CD14-positive monocyte (primary cell): ENCODE measurements around the gene HMX1. TPM values are rescaled to one million over a fixed set of nuclear protein-coding genes. Genes with fewer than 3 reads are reported as not detected.

Experiments used
- DNase-seq, 3 donors: peaks; one replicate each; pipeline ENCODE4 v3.0.0-alpha.2; 2011 to 2022
- H2AFZ ChIP-seq: 2 replicates; pipeline ENCODE4 v1.6.0; 2012; ENCODE audit warnings: mild to moderate bottlenecking, low read depth, low read length, inconsistent platforms; ENCODE audit not compliant: insufficient read depth, poor library complexity, severe bottlenecking
- H3K27ac ChIP-seq, 2 donors: 1 replicate in 1 of 2; 2 replicates in 1 of 2; pipeline ENCODE4 v1.5.1; 2012 to 2013; ENCODE audit warnings: low read length in 2 of 2, control low read depth in 1 of 2, inconsistent platforms in 1 of 2, low read depth in 1 of 2, mild to moderate bottlenecking in 1 of 2
- H3K27me3 ChIP-seq, 2 donors: one replicate each; pipeline versions ENCODE4 v1.6.0 to v1.6.1; 2011 to 2013; ENCODE audit warnings: low read length in 2 of 2; ENCODE audit not compliant: control insufficient read depth in 2 of 2, insufficient read depth in 2 of 2
- H3K36me3 ChIP-seq, 2 donors: replicated peaks in 1 of 2; 1 replicate in 1 of 2; 2 replicates in 1 of 2; pipeline versions ENCODE4 v1.5.1 to v1.6.1; 2012 to 2013; ENCODE audit warnings: low read length in 2 of 2, control low read depth in 1 of 2, inconsistent platforms in 1 of 2, mild to moderate bottlenecking in 1 of 2; ENCODE audit not compliant: insufficient read depth in 2 of 2, control insufficient read depth in 1 of 2
- H3K4me1 ChIP-seq, 2 donors: 1 replicate in 1 of 2; 2 replicates in 1 of 2; pipeline versions ENCODE4 v1.5.1 to v1.6.1; 2012 to 2013; ENCODE audit warnings: low read length in 2 of 2, control low read depth in 1 of 2, inconsistent platforms in 1 of 2, mild to moderate bottlenecking in 1 of 2, moderate library complexity in 1 of 2; ENCODE audit not compliant: insufficient read depth in 2 of 2, control insufficient read depth in 1 of 2
- H3K4me2 ChIP-seq: replicated peaks from 2 replicates; pipeline ENCODE3; 2012; ENCODE audit warnings: low read length, moderate library complexity, mild to moderate bottlenecking; ENCODE audit not compliant: poor library complexity, severe bottlenecking; ENCODE audit errors: extremely low read depth
- H3K4me3 ChIP-seq, 3 experiments: fragments of 200-600 bp in 1 of 3; sonication (generic) in 1 of 3; replicated peaks in 1 of 3; 1 replicate in 2 of 3; 2 replicates in 1 of 3; pipeline ENCODE4 v1.5.1; 2011 to 2013; ENCODE audit warnings: low read length in 3 of 3, mild to moderate bottlenecking in 3 of 3, control low read depth in 2 of 3, low read depth in 2 of 3, inconsistent platforms in 1 of 3, moderate library complexity in 1 of 3
- H3K79me2 ChIP-seq: 2 replicates; pipeline ENCODE4 v1.6.0; 2012; ENCODE audit warnings: mild to moderate bottlenecking, control low read depth, inconsistent platforms, low read length, moderate library complexity; ENCODE audit not compliant: insufficient read depth
- H3K9ac ChIP-seq: 2 replicates; pipeline ENCODE4 v1.6.0; 2017; ENCODE audit warnings: low read length, mild to moderate bottlenecking; ENCODE audit not compliant: insufficient read depth, poor library complexity, severe bottlenecking
- H3K9me3 ChIP-seq, 2 donors: replicated peaks in 1 of 2; 1 replicate in 1 of 2; 2 replicates in 1 of 2; pipeline versions ENCODE4 v1.5.1 to v1.6.1; 2012 to 2013; ENCODE audit warnings: low read length in 2 of 2, control low read depth in 1 of 2; ENCODE audit not compliant: control insufficient read depth in 1 of 2, insufficient read depth in 1 of 2
- H4K20me1 ChIP-seq: 2 replicates; pipeline ENCODE4 v1.6.0; 2012; ENCODE audit warnings: mild to moderate bottlenecking, low read length, control low read depth, moderate library complexity; ENCODE audit not compliant: insufficient read depth
- H3K27ac Mint-ChIP-seq, 7 donors: one replicate each; pipeline ENCODE4 v1.8.0; 2020; ENCODE audit warnings: mild to moderate bottlenecking in 7 of 7, mixed read lengths in 7 of 7, moderate library complexity in 6 of 7, inconsistent platforms in 2 of 7
- H3K27me3 Mint-ChIP-seq, 3 donors: one replicate each; pipeline ENCODE4 v1.8.0; 2021 to 2022; ENCODE audit warnings: low read depth in 3 of 3, mild to moderate bottlenecking in 3 of 3, mixed read lengths in 3 of 3, moderate library complexity in 3 of 3, inconsistent platforms in 1 of 3
- H3K36me3 Mint-ChIP-seq, 2 donors: one replicate each; pipeline ENCODE4 v1.8.0; 2020; ENCODE audit warnings: mixed read lengths in 2 of 2, inconsistent platforms in 1 of 2, mild to moderate bottlenecking in 1 of 2
- H3K4me1 Mint-ChIP-seq: one replicate; pipeline ENCODE4 v1.8.0; 2020; ENCODE audit warnings: mild to moderate bottlenecking, mixed read lengths
- H3K4me3 Mint-ChIP-seq, 2 donors: one replicate each; pipeline ENCODE4 v1.8.0; 2020; ENCODE audit warnings: mild to moderate bottlenecking in 2 of 2, mixed read lengths in 2 of 2, moderate library complexity in 1 of 2
- H3K9me3 Mint-ChIP-seq, 7 donors: one replicate each; pipeline ENCODE4 v1.8.0; 2020 to 2022; ENCODE audit warnings: mixed read lengths in 7 of 7, mild to moderate bottlenecking in 6 of 7, moderate library complexity in 6 of 7, inconsistent platforms in 2 of 7
- CTCF ChIP-seq: fragments of 200-600 bp; IDR thresholded peaks from one replicate; pipeline ENCODE4 v1.8.0; 2022; ENCODE audit warnings: antibody characterized with exemption, mild to moderate bottlenecking
- WGBS: methylation state at CpG from one replicate; pipeline ENCODE4 v1.1.5; 2013; ENCODE audit warnings: missing lambda C conversion rate; ENCODE audit not compliant: insufficient coverage; 5-methylcytosine and 5-hydroxymethylcytosine counted together
- intact Hi-C, 2 donors: fragments of 100-400 bp; cut with micrococcal nuclease; formaldehyde crosslinking; loops; one replicate each; pipeline versions ENCODE4 v1.15.0 to v1.15.1; 2023
- polyA plus RNA-seq, 3 donors: library from polyadenylated mRNA; depleted of rRNA in 1 of 3; unstranded in 2 of 3; stranded (reverse) in 1 of 3; fragments of 300-500 nt in 2 of 3; fragments of >200 nt in 1 of 3; fragmentation: Illumina TruSeq in 2 of 3; gene quantifications; 1 replicate in 2 of 3; 2 replicates in 1 of 3; pipeline ENCODE4 v1.2.3, GENCODE V29; 2012 to 2021

Gene HMX1
- polyA plus RNA-seq, 3 donors, result not detected

DNA sequence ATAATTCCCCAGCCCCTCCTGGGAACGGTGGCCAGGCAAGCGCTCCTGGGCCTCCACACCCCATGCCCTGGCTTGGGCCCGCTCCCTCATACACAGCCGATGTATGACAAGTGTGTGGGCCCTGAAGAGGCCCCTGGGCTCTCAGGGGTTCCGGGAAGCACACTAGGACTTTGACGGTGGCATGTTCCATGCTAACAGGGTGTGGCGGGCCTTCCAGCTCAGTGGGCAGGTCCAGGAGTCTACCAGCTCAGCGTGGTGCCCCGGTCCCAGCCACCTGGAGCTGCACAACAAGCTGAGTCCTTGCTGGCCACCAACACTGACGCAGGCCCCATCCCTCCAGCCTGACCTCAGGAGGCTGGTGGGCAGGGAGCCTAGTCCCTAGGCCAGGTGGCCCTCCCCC lies 24.4 kb upstream of the HMX1 start:
- H3K4me1 Mint-ChIP-seq, result no peaks in the 10 kb centered on the region
- H3K36me3 Mint-ChIP-seq, result no peaks in the 10 kb centered on the region
- H3K27me3 Mint-ChIP-seq, result peaks cover 45 to 63% (median 56%) of the 10 kb centered on the region in 3 donors
- Histone ChIP-seq H3K36me3 (no peaks in the 10 kb centered on the region), H3K4me2 (no peak overlapping the region), H3K4me1 (no peaks in the 10 kb centered on the region), H3K79me2 (no peaks in the 10 kb centered on the region), H3K27ac (no peak overlapping the region), H2AFZ (no peak overlapping the region), H3K9ac (no peak overlapping the region), H3K9me3 (peaks cover 7 to 17% of the 10 kb centered on the region in 2 donors), H3K4me3 (no peak overlapping the region), H3K27me3 (peaks cover 14 to 36% of the 10 kb centered on the region in 2 donors), H4K20me1 (no peaks in the 10 kb centered on the region)
- no peak overlapping the region for H3K27ac Mint-ChIP-seq
- 87% methylated on average over 9 of the region's 10 CpGs for WGBS
- H3K9me3 Mint-ChIP-seq, result peaks cover 0 to 15% (median 11%) of the 10 kb centered on the region in 7 donors
- DNase-seq, result no peak
- no peak overlapping the region for H3K4me3 Mint-ChIP-seq
- no peak for TF ChIP-seq CTCF
- intact Hi-C loops, result no loop called here

GRCh38 chr4:8895295-8895694 lies 23.7 kb upstream of the HMX1 start:
- peaks cover 0 to 10% of the 10 kb centered on the region in 2 donors for H3K9me3 ChIP-seq
- H3K36me3 ChIP-seq, result no peaks in the 10 kb centered on the region
- Mint-ChIP-seq H3K4me3 (peak overlapping the region in 1 of 2 donors; percentile 11), H3K9me3 (peaks cover 0 to 10% (median 6%) of the 10 kb centered on the region in 7 donors), H3K36me3 (no peaks in the 10 kb centered on the region), H3K4me1 (no peaks in the 10 kb centered on the region), H3K27me3 (peaks cover 53 to 71% (median 63%) of the 10 kb centered on the region in 3 donors), H3K27ac (no peak overlapping the region)
- intact Hi-C loops, result no loop called here
- H3K4me2 ChIP-seq, result no peak overlapping the region
- H3K4me3 ChIP-seq, result no peak overlapping the region
- H3K9ac ChIP-seq, result no peak overlapping the region
- H3K4me1 ChIP-seq, result no peaks in the 10 kb centered on the region
- no peak for TF ChIP-seq CTCF
- no peak for DNase-seq
- no peaks in the 10 kb centered on the region for H3K79me2 ChIP-seq
- H3K27me3 ChIP-seq, result peaks cover 14 to 44% of the 10 kb centered on the region in 2 donors
- no peaks in the 10 kb centered on the region for H4K20me1 ChIP-seq
- WGBS, result 79% methylated on average over 4 of the region's 7 CpGs
- no peak overlapping the region for H2AFZ ChIP-seq
- H3K27ac ChIP-seq, result no peak overlapping the region
